HepG2 (cell line): ENCODE measurements around the gene ERMARD. TPM values are rescaled to one million over a fixed set of nuclear protein-coding genes. Genes with fewer than 3 reads are reported as not detected.

Experiments
- ATAC-seq: fragments of 200-7000 bp; cut with Tn5 transposase; 3 replicates; pipeline ENCODE4 v1.9.1; 2020; ENCODE audit warnings: mild to moderate bottlenecking, moderate library complexity
- BruUV-seq: library from RNA; stranded (reverse); fragments of 400-500 nt; replicated peaks from 2 replicates; lab custom pipeline; 2021; lab: Mats Ljungman, UMichigan
- CTCF ChIA-PET: fragments of 300-600 bp; formaldehyde crosslinking; extraction: SDS; loops from one replicate; lab custom pipeline; 2021; ENCODE audit warnings: low total read pairs, inconsistent platforms, low intra/inter-chr PET ratio; lab: Yijun Ruan, JAX
- POLR2A ChIA-PET: fragments of 350-600 bp; sonication (Branson Sonifier 250); formaldehyde crosslinking; loops from one replicate; lab custom pipeline; 2020; ENCODE audit warnings: antibody characterized with exemption, inconsistent platforms; lab: Yijun Ruan, JAX
- DNase-seq: peaks from one replicate; pipeline ENCODE4 v3.0.0-alpha.2; 2015; ENCODE audit warnings: low spot score
- FAIRE-seq: peaks from 3 replicates; lab custom pipeline; 2011; peaks lifted over from hg19 to GRCh38; lab: Jason Lieb, UNC
- H2AFZ ChIP-seq: one replicate; pipeline ENCODE4 v1.6.1; 2011; ENCODE audit warnings: low read length, inconsistent platforms
- H3K27ac ChIP-seq: fragments of 300-600 bp; 3 replicates; pipeline ENCODE4 v1.8.0; 2011; ENCODE audit warnings: mixed run types, mild to moderate bottlenecking, mixed read lengths, low read length, inconsistent platforms; ENCODE audit not compliant: insufficient read depth; ENCODE audit errors: extremely low read length
- H3K27me3 ChIP-seq, 2 experiments: fragments of 200-600 bp in 1 of 2; 2 replicates in 1 of 2; 3 replicates in 1 of 2; pipeline versions ENCODE4 v1.6.0 to v1.8.0; 2011; ENCODE audit warnings: low read length in 2 of 2, mild to moderate bottlenecking in 2 of 2, moderate library complexity in 2 of 2, inconsistent platforms in 1 of 2; ENCODE audit not compliant: insufficient read depth in 2 of 2, control insufficient read depth in 1 of 2
- H3K36me3 ChIP-seq, 2 experiments: fragments of 200-600 bp in 1 of 2; replicated peaks in 1 of 2; 2 replicates in 1 of 2; 3 replicates in 1 of 2; pipeline versions ENCODE4 v1.5.1 to v1.8.0; 2011; ENCODE audit warnings: low read length in 2 of 2, inconsistent platforms in 1 of 2; ENCODE audit not compliant: insufficient read depth in 2 of 2, control insufficient read depth in 1 of 2
- H3K4me1 ChIP-seq: 2 replicates; pipeline ENCODE4 v1.5.1; 2012; ENCODE audit warnings: low read length, inconsistent platforms; ENCODE audit not compliant: insufficient read depth
- H3K4me2 ChIP-seq: 2 replicates; pipeline ENCODE4 v1.6.0; 2011; ENCODE audit warnings: low read depth, low read length, inconsistent platforms
- H3K4me3 ChIP-seq, 3 experiments: fragments of 200-600 bp in 1 of 3; sonication (generic), shearing (Covaris generic) in 1 of 3; replicated peaks in 1 of 3; 2 replicates each; pipeline ENCODE4 v1.5.1; 2011 to 2016; ENCODE audit warnings: low read length in 3 of 3, inconsistent platforms in 2 of 3, low read depth in 2 of 3, mild to moderate bottlenecking in 2 of 3, control low read depth in 1 of 3, mixed read lengths in 1 of 3; ENCODE audit not compliant: insufficient read depth in 1 of 3
- H3K79me2 ChIP-seq: one replicate; pipeline ENCODE4 v1.6.1; 2011; ENCODE audit warnings: low read length, inconsistent platforms; ENCODE audit not compliant: insufficient read depth
- H3K9ac ChIP-seq: 2 replicates; pipeline ENCODE4 v1.6.0; 2011; ENCODE audit warnings: mild to moderate bottlenecking, low read depth, low read length, inconsistent platforms; ENCODE audit not compliant: insufficient read depth
- H3K9me3 ChIP-seq: 2 replicates; pipeline ENCODE4 v1.5.1; 2012; ENCODE audit warnings: mild to moderate bottlenecking, low read length
- H4K20me1 ChIP-seq: 2 replicates; pipeline ENCODE4 v1.6.0; 2011; ENCODE audit warnings: inconsistent platforms, mild to moderate bottlenecking, low read length, moderate library complexity; ENCODE audit not compliant: insufficient read depth
- ATF4 ChIP-seq, 2 experiments: fragments of 450-650 bp in 1 of 2; sonication (generic) in 1 of 2; formaldehyde crosslinking; IDR thresholded peaks; 2 replicates each; pipeline versions ENCODE4 v1.5.0 to v1.8.0; 2020 to 2022; ENCODE audit warnings: mild to moderate bottlenecking in 1 of 2, missing genetic modification reagents in 1 of 2
- EEA1 ChIP-seq: sonication (generic); formaldehyde crosslinking; IDR thresholded peaks from 2 replicates; pipeline ENCODE4 v1.5.1; 2020; ENCODE audit warnings: mild to moderate bottlenecking, missing genetic modification reagents, borderline replicate concordance
- MAX ChIP-seq: IDR thresholded peaks from 2 replicates; pipeline ENCODE4 v1.6.1; 2012; ENCODE audit warnings: inconsistent platforms
- PREB ChIP-seq: sonication (generic); formaldehyde crosslinking; IDR thresholded peaks from 2 replicates; pipeline ENCODE4 v1.4.0; 2020; ENCODE audit warnings: missing genetic modification reagents
- SP2 ChIP-seq: sonication (generic); formaldehyde crosslinking; IDR thresholded peaks from 2 replicates; pipeline ENCODE4 v1.5.1; 2020; ENCODE audit warnings: mild to moderate bottlenecking, missing genetic modification reagents
- USF2 ChIP-seq, 2 experiments: sonication (generic) in 1 of 2; formaldehyde crosslinking in 1 of 2; IDR thresholded peaks; 2 replicates each; pipeline versions ENCODE4 v1.5.1 to v1.6.1; 2011 to 2020; ENCODE audit warnings: borderline replicate concordance in 1 of 2, low read depth in 1 of 2, low read length in 1 of 2, mild to moderate bottlenecking in 1 of 2, missing genetic modification reagents in 1 of 2, moderate library complexity in 1 of 2
- ZNF253 ChIP-seq: sonication (generic); formaldehyde crosslinking; IDR thresholded peaks from 2 replicates; pipeline ENCODE4 v1.8.0; 2022; ENCODE audit warnings: mild to moderate bottlenecking, missing genetic modification reagents, borderline replicate concordance
- ZNF468 ChIP-seq: sonication (generic); formaldehyde crosslinking; IDR thresholded peaks from 2 replicates; pipeline ENCODE4 v1.8.0; 2022; ENCODE audit warnings: mild to moderate bottlenecking, moderate library complexity, missing genetic modification reagents
- ZNF550 ChIP-seq: sonication (generic); formaldehyde crosslinking; IDR thresholded peaks from 2 replicates; pipeline ENCODE4 v1.4.0; 2020; ENCODE audit warnings: mild to moderate bottlenecking, missing genetic modification reagents, borderline replicate concordance
- ZNF784 ChIP-seq: sonication (generic); formaldehyde crosslinking; IDR thresholded peaks from 2 replicates; pipeline ENCODE4 v1.5.1; 2020; ENCODE audit warnings: missing genetic modification reagents, mild to moderate bottlenecking, borderline replicate concordance
- WGBS: methylation state at CpG from one replicate; pipeline ENCODE4 v1.1.6; 2017; ENCODE audit warnings: low lambda C conversion rate; 5-methylcytosine and 5-hydroxymethylcytosine counted together
- in situ Hi-C: cut with HindIII; loops from 2 replicates; pipeline ENCODE4 v1.10.0; 2017; ENCODE audit warnings: low pct_unique_long_range_greater_than_20kb; ENCODE audit not compliant: extremely low pct_ligation_motif_present
- intact Hi-C: fragments of 100-400 bp; cut with micrococcal nuclease; formaldehyde crosslinking; loops from one replicate; pipeline ENCODE4 v1.10.0; 2022; ENCODE audit not compliant: unreplicated experiment
- polyA plus RNA-seq, 8 experiments: library from polyadenylated mRNA; depleted of rRNA in 3 of 8; stranded (reverse) in 7 of 8; unstranded in 1 of 8; fragments of >200 nt; fragmentation: Illumina TruSeq in 4 of 8; extraction: Trizol in 4 of 8; gene quantifications; 2 replicates each; pipeline versions ENCODE4 v1.2.1 to v1.2.3, GENCODE V29; 2011 to 2016; ENCODE audit warnings: low read depth in 4 of 8, missing spikeins in 1 of 8, mixed read lengths in 1 of 8; ENCODE audit not compliant: insufficient read depth in 1 of 8
- total RNA-seq, 5 experiments: library from RNA; depleted of rRNA; stranded (reverse); fragments of >200 nt; fragmentation: Illumina TruSeq; extraction: Trizol; gene quantifications; 2 replicates each; pipeline ENCODE4 v1.2.3, GENCODE V29; 2016; ENCODE audit warnings: low read depth in 1 of 5

ERMARD gene
- total and polyA plus RNA-seq, 2 of the 13 experiments (the other 11 are each of a cell fraction or from before 2014, with no cell fraction given) = 8.8 to 10.7 TPM

GRCh38 chr6:169811521-169812256 lies 60.3 kb downstream of the ERMARD start:
- FAIRE-seq (no peak), DNase-seq (no peak), ATAC-seq (no peak)
- 92% methylated on average over 14 of the region's 18 CpGs for WGBS
- no peak overlapping the region for H3K27ac ChIP-seq
- no peak overlapping the region for H2AFZ ChIP-seq
- no peaks in the 10 kb centered on the region for H3K79me2 ChIP-seq
- intact Hi-C loops (no loop called here), in situ Hi-C loops (no loop called here)
- no peaks in the 10 kb centered on the region for H3K36me3 ChIP-seq
- no TSS peak for BruUV-seq
- no peak overlapping the region for H3K4me3 ChIP-seq
- TF ChIP-seq ZNF784 (CRISPR knock-in tag) (no peak), ZNF468 (CRISPR knock-in tag) (0 out of 2 replicates have a peak, but pooled peaks have one; percentile 63), ZNF253 (CRISPR knock-in tag) (0 out of 2 replicates have a peak, but pooled peaks have one; percentile 44), EEA1 (CRISPR knock-in tag) (0 out of 2 replicates have a peak, but pooled peaks have one; percentile 39)
- TF ChIP-seq, all 625 proteins: peak for 3
- Histone ChIP-seq H3K9ac (no peak overlapping the region), H3K4me2 (no peak overlapping the region), H3K27me3 (no peaks in the 10 kb centered on the region), H3K9me3 (peaks cover 8% of the 10 kb centered on the region; the same call in 1 of the 2 replicates), H3K4me1 (peaks cover 30% of the 10 kb centered on the region), H4K20me1 (no peaks in the 10 kb centered on the region)
- ChIA-PET CTCF (no interaction called here), POLR2A (interaction anchor here (1.1 kb wide), 1 partner anchor 11 kb away, joined by 3 read pairs; no protein-coding TSS in a partner anchor)

GRCh38 chr6:169812257-169812644 lies 60.8 kb downstream of the ERMARD start:
- no peak overlapping the region for H3K4me2 ChIP-seq
- intact Hi-C loops = no loop called here
- H3K9me3 ChIP-seq = peaks cover 8% of the 10 kb centered on the region; the same call in 1 of the 2 replicates
- no peaks in the 10 kb centered on the region for H3K79me2 ChIP-seq
- H3K4me1 ChIP-seq = peaks cover 30% of the 10 kb centered on the region
- CTCF ChIA-PET = no interaction called here
- H3K9ac ChIP-seq = no peak overlapping the region
- BruUV-seq = no TSS peak
- H3K4me3 ChIP-seq = no peak overlapping the region
- 94% methylated on average over 17 of the region's 17 CpGs for WGBS
- FAIRE-seq = no peak
- no peak overlapping the region for H3K27ac ChIP-seq
- no peak overlapping the region for H2AFZ ChIP-seq
- no peak for DNase-seq
- no peak for ATAC-seq
- H4K20me1 ChIP-seq = no peaks in the 10 kb centered on the region
- no peaks in the 10 kb centered on the region for H3K27me3 ChIP-seq
- POLR2A ChIA-PET = interaction anchor here (1.1 kb wide), 1 partner anchor 12 kb away, joined by 3 read pairs; no protein-coding TSS in a partner anchor
- in situ Hi-C loops = no loop called here
- no peaks in the 10 kb centered on the region for H3K36me3 ChIP-seq
- TF ChIP-seq PREB (CRISPR knock-in tag) (no peak), MAX (no peak), ZNF550 (CRISPR knock-in tag) (no peak), USF2 (IDR thresholded peaks at IDR 0.05; ENCODE audit: low read depth, low read length) (no peak), USF2 (CRISPR knock-in tag; IDR thresholded peaks at IDR 0.05; ENCODE audit: borderline replicate concordance) (no peak), ATF4 (CRISPR knock-in tag; IDR thresholded peaks at IDR 0.05) (no peak), SP2 (CRISPR knock-in tag) (no peak)
